IMR-90 (cell line): Measurements from ENCODE around the gene PYGO2. TPM values are rescaled to one million over a fixed set of nuclear protein-coding genes. Genes with fewer than 3 reads are reported as not detected.
A peak's percentile ranks its signal among the peaks of the same experiment; 100 is the strongest.

Source experiments
- ATAC-seq: fragments of 200-7000 bp; cut with Tn5 transposase; 2 replicates; pipeline ENCODE4 v1.9.1; 2020; ENCODE audit warnings: low read depth, mild to moderate bottlenecking, moderate library complexity
- BruUV-seq: library from RNA; stranded (reverse); fragments of 400-500 nt; replicated peaks from 2 replicates; lab custom pipeline; 2021; lab: Mats Ljungman, UMichigan
- CTCF ChIA-PET: fragments of 300-600 bp; formaldehyde crosslinking; extraction: SDS; loops from one replicate; lab custom pipeline; 2021; ENCODE audit warnings: antibody characterized with exemption; lab: Yijun Ruan, JAX
- POLR2A ChIA-PET: fragments of 300-600 bp; sonication (Branson Sonifier 250); formaldehyde crosslinking; loops from one replicate; lab custom pipeline; 2022; ENCODE audit warnings: antibody characterized with exemption; ENCODE audit not compliant: unreplicated experiment; lab: Charles Lee
- DNase-seq: peaks from one replicate; pipeline ENCODE4 v3.0.0; 2013
- H2AFZ ChIP-seq: replicated peaks from 2 replicates; pipeline ENCODE3; 2013; ENCODE audit warnings: low read length, mild to moderate bottlenecking; ENCODE audit not compliant: poor library complexity
- H2AK5ac ChIP-seq: 2 replicates; pipeline ENCODE4 v1.6.1; 2013; ENCODE audit warnings: low read depth, low read length, inconsistent platforms
- H2AK9ac ChIP-seq: replicated peaks from 2 replicates; pipeline ENCODE3; 2013; ENCODE audit warnings: mild to moderate bottlenecking, low read depth, low read length, moderate library complexity; ENCODE audit not compliant: poor library complexity
- H2BK120ac ChIP-seq: 2 replicates; pipeline ENCODE4 v1.6.1; 2013; ENCODE audit warnings: low read depth, low read length, inconsistent platforms
- H2BK15ac ChIP-seq: 3 replicates; pipeline ENCODE4 v1.6.1; 2013; ENCODE audit warnings: low read depth, low read length, inconsistent platforms
- H2BK20ac ChIP-seq: 2 replicates; pipeline ENCODE4 v1.6.1; 2013; ENCODE audit warnings: low read depth, mild to moderate bottlenecking, inconsistent platforms, low read length, moderate library complexity
- H2BK5ac ChIP-seq: 2 replicates; pipeline ENCODE4 v1.6.1; 2013; ENCODE audit warnings: mild to moderate bottlenecking, low read depth, low read length, inconsistent platforms; ENCODE audit not compliant: poor library complexity, severe bottlenecking
- H3K14ac ChIP-seq: replicated peaks from 2 replicates; pipeline ENCODE4 v1.6.1; 2013; ENCODE audit warnings: low read depth, low read length, inconsistent platforms
- H3K18ac ChIP-seq: 2 replicates; pipeline ENCODE4 v1.6.1; 2013; ENCODE audit warnings: low read depth, low read length, control low read depth
- H3K23ac ChIP-seq: 2 replicates; pipeline ENCODE4 v1.6.1; 2013; ENCODE audit warnings: low read depth, low read length, inconsistent platforms
- H3K27ac ChIP-seq: 2 replicates; pipeline ENCODE4 v1.5.1; 2013; ENCODE audit warnings: mild to moderate bottlenecking, control low read depth, low read length; ENCODE audit not compliant: insufficient read depth
- H3K27me3 ChIP-seq: 2 replicates; pipeline ENCODE4 v1.6.1; 2013; ENCODE audit warnings: low read length; ENCODE audit not compliant: control insufficient read depth, insufficient read depth
- H3K36me3 ChIP-seq: 2 replicates; pipeline ENCODE4 v1.6.1; 2013; ENCODE audit warnings: low read length, mixed read lengths; ENCODE audit not compliant: control insufficient read depth, insufficient read depth
- H3K4ac ChIP-seq: 2 replicates; pipeline ENCODE4 v1.6.1; 2013; ENCODE audit warnings: low read depth, low read length, inconsistent platforms
- H3K4me1 ChIP-seq: 2 replicates; pipeline ENCODE4 v1.6.1; 2013; ENCODE audit warnings: low read length, mixed read lengths; ENCODE audit not compliant: control insufficient read depth, insufficient read depth
- H3K4me2 ChIP-seq: 2 replicates; pipeline ENCODE4 v1.6.1; 2013; ENCODE audit warnings: low read depth, mild to moderate bottlenecking, control low read depth, low read length, moderate library complexity
- H3K4me3 ChIP-seq: 2 replicates; pipeline ENCODE4 v1.5.1; 2013; ENCODE audit warnings: low read depth, mild to moderate bottlenecking, control low read depth, low read length, moderate library complexity; ENCODE audit not compliant: insufficient read depth
- H3K56ac ChIP-seq: 2 replicates; pipeline ENCODE4 v1.6.1; 2013; ENCODE audit warnings: low read length, inconsistent platforms; ENCODE audit not compliant: insufficient read depth; ENCODE audit errors: extremely low read depth
- H3K79me1 ChIP-seq, 2 experiments: 2 replicates each; pipeline ENCODE4 v1.6.1; 2013; ENCODE audit warnings: low read length in 2 of 2, inconsistent platforms in 1 of 2, low read depth in 1 of 2
- H3K9ac ChIP-seq: 2 replicates; pipeline ENCODE4 v1.6.1; 2013; ENCODE audit warnings: low read depth, low read length, control low read depth
- H3K9me1 ChIP-seq: 2 replicates; pipeline ENCODE4 v1.6.1; 2013; ENCODE audit warnings: low read length, inconsistent platforms; ENCODE audit not compliant: insufficient read depth
- H3K9me3 ChIP-seq: 2 replicates; pipeline ENCODE4 v1.6.1; 2013; ENCODE audit warnings: low read length; ENCODE audit not compliant: control insufficient read depth, insufficient read depth
- H4K20me1 ChIP-seq: 2 replicates; pipeline ENCODE4 v1.6.1; 2013; ENCODE audit warnings: low read length, inconsistent platforms; ENCODE audit not compliant: insufficient read depth
- H4K5ac ChIP-seq: 2 replicates; pipeline ENCODE4 v1.6.1; 2013; ENCODE audit warnings: mild to moderate bottlenecking, low read depth, low read length, control low read depth
- H4K8ac ChIP-seq, 2 experiments: 2 replicates each; pipeline ENCODE4 v1.6.1; 2013; ENCODE audit warnings: low read depth in 2 of 2, low read length in 2 of 2, control low read depth in 1 of 2, inconsistent platforms in 1 of 2
- H4K91ac ChIP-seq: 2 replicates; pipeline ENCODE4 v1.6.1; 2013; ENCODE audit warnings: low read depth, low read length, inconsistent platforms; ENCODE audit not compliant: insufficient read depth
- BHLHE40 ChIP-seq: fragments of 150-350 bp; IDR thresholded peaks from 2 replicates; pipeline ENCODE4 v1.6.1; 2016; ENCODE audit warnings: mild to moderate bottlenecking, low read depth, low read length
- CEBPB ChIP-seq: IDR thresholded peaks from 2 replicates; pipeline ENCODE4 v1.6.1; 2012; ENCODE audit warnings: low read depth, low read length, improper control_type of control experiment
- CHD1 ChIP-seq: IDR thresholded peaks from 2 replicates; pipeline ENCODE4 v1.6.1; 2012; ENCODE audit warnings: low read depth, low read length, improper control_type of control experiment
- FOS ChIP-seq: fragments of 150-350 bp; IDR thresholded peaks from 2 replicates; pipeline ENCODE4 v1.6.1; 2016; ENCODE audit warnings: low read depth, low read length
- MAFK ChIP-seq: IDR thresholded peaks from 2 replicates; pipeline ENCODE4 v1.6.1; 2012; ENCODE audit warnings: low read depth, low read length, improper control_type of control experiment
- MAZ ChIP-seq: IDR thresholded peaks from 2 replicates; pipeline ENCODE4 v1.6.1; 2012; ENCODE audit warnings: low read depth, mild to moderate bottlenecking, low read length, improper control_type of control experiment, moderate library complexity, borderline replicate concordance
- MXI1 ChIP-seq: IDR thresholded peaks from 2 replicates; pipeline ENCODE4 v1.6.1; 2012; ENCODE audit warnings: low read depth, mild to moderate bottlenecking, low read length, moderate library complexity, borderline replicate concordance
- NFE2L2 ChIP-seq: fragments of 150-350 bp; IDR thresholded peaks from 2 replicates; pipeline ENCODE4 v1.6.1; 2016; ENCODE audit warnings: low read depth, mild to moderate bottlenecking, low read length
- POLR2A ChIP-seq: IDR thresholded peaks from 2 replicates; pipeline ENCODE4 v1.6.1; 2012; ENCODE audit warnings: mild to moderate bottlenecking, low read depth, low read length
- RAD21 ChIP-seq: IDR thresholded peaks from 2 replicates; pipeline ENCODE4 v1.6.1; 2012; ENCODE audit warnings: low read length, improper control_type of control experiment
- RCOR1 ChIP-seq: IDR thresholded peaks from 2 replicates; pipeline ENCODE4 v1.6.1; 2012; ENCODE audit warnings: mild to moderate bottlenecking, low read length, improper control_type of control experiment; ENCODE audit not compliant: insufficient replicate concordance
- RFX5 ChIP-seq: IDR thresholded peaks from 2 replicates; pipeline ENCODE4 v1.8.0; 2012; ENCODE audit warnings: low read depth, mild to moderate bottlenecking, low read length, moderate library complexity
- SMC3 ChIP-seq: fragments of 150-350 bp; IDR thresholded peaks from 2 replicates; pipeline ENCODE4 v1.6.1; 2016; ENCODE audit warnings: low read depth, mild to moderate bottlenecking, antibody characterized with exemption, low read length, moderate library complexity
- WGBS, 2 experiments: methylation state at CpG; one replicate each; pipeline versions ENCODE4 v1.1.5 to v1.1.7; 2013; ENCODE audit warnings: missing lambda C conversion rate in 2 of 2; ENCODE audit not compliant: insufficient read length in 1 of 2; ENCODE audit errors: extremely low coverage in 2 of 2; 5-methylcytosine and 5-hydroxymethylcytosine counted together
- dilution Hi-C: fragments of 300-500 bp; cut with HindIII; formaldehyde crosslinking; loops from one replicate; pipeline ENCODE4 v1.14.3; 2018; ENCODE audit warnings: low sequenced_read_pairs; ENCODE audit not compliant: unreplicated experiment
- in situ Hi-C: fragments of 300-500 bp; cut with MboI; formaldehyde crosslinking; loops from 3 replicates; pipeline ENCODE4 v1.14.3; 2019; ENCODE audit warnings: low sequenced_read_pairs, inconsistent platforms, mixed read lengths
- intact Hi-C: fragments of 100-400 bp; cut with micrococcal nuclease; formaldehyde crosslinking; loops from 2 replicates; pipeline ENCODE4 v1.10.0; 2022
- polyA plus RNA-seq, 3 experiments: library from polyadenylated mRNA; depleted of rRNA; stranded (reverse); fragments of >200 nt; gene quantifications; 2 replicates each; pipeline ENCODE4 v1.2.3, GENCODE V29; 2012; ENCODE audit warnings: low replicate concordance in 1 of 3
- total RNA-seq: library from RNA; depleted of rRNA; stranded (reverse); fragments of >200 nt; gene quantifications from 2 replicates; pipeline ENCODE4 v1.2.3, GENCODE V29; 2012
- TF ChIP-seq, protein P1 (sequence below): fragments of 150-350 bp; IDR thresholded peaks from 2 replicates; pipeline ENCODE4 v1.6.1; 2017; ENCODE audit warnings: mild to moderate bottlenecking, antibody characterized with exemption, low read length, low read depth
- TF ChIP-seq, protein P2 (sequence below): conservative IDR thresholded peaks from 2 replicates; pipeline ENCODE4 v1.5.1; 2012; ENCODE audit warnings: mild to moderate bottlenecking, low read depth, low read length, improper control_type of control experiment
- TF ChIP-seq, protein P3 (sequence below): fragments of 150-350 bp; IDR thresholded peaks from 2 replicates; pipeline ENCODE4 v1.6.1; 2016; ENCODE audit warnings: low read depth, mild to moderate bottlenecking, low read length, moderate library complexity, borderline replicate concordance

Gene PYGO2
- total and polyA plus RNA-seq, 2 of the 4 experiments (the other 2 are of a cell fraction): 5.4 to 14.8 TPM

DNA sequence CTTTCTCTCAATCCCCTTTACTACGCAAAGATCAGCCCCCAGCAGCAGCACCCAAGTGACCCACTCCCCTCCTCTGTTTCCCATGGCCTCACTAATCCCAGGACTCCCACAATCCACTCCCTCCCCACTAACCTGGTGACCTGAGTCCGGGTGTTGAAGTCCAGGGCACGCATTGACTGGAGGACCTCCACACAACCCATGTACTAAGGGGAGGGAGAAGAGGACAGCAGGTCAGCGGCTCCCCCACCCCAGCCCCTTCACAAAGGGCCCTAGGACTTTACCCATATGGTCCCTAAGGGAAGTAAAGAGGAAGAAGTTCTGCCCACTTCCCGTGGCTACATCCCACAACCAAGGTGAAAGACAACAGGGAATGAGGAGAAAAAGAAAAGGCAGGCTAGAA, 7.7 kb upstream of the PYGO2 start:
- Histone ChIP-seq H3K18ac (peak overlapping the region; percentile 6; the same call in 1 of the 2 replicates), H3K4me1 (peaks cover 18% of the 10 kb centered on the region), H2BK5ac (peak overlapping the region; percentile 87), H3K9me3 (no peaks in the 10 kb centered on the region), H3K9me1 (peaks cover 7% of the 10 kb centered on the region), H3K23ac (peak overlapping the region; percentile 85), H3K9ac (peak overlapping the region; percentile 87), H2BK15ac (peak overlapping the region; percentile 25; the same call in 1 of the 3 replicates), H3K27me3 (no peaks in the 10 kb centered on the region), H4K8ac (peak overlapping the region in 1 of 2 experiments; percentile 64; a peak in 1 of 4 replicates), H2BK120ac (0 out of 2 replicates have a peak overlapping the region, but pooled peaks have one; percentile 21), H3K14ac (peak overlapping the region; percentile 95), H3K4me2 (peak overlapping the region; percentile 97), H3K36me3 (peaks cover 39% of the 10 kb centered on the region), H3K4me3 (peak overlapping the region; percentile 65), H3K27ac (peak overlapping the region; percentile 84), H2BK20ac (no peak overlapping the region), H2AFZ (peak overlapping the region; percentile 18), H4K20me1 (peaks cover 47% of the 10 kb centered on the region), H3K4ac (peak overlapping the region; percentile 92), H2AK5ac (peak overlapping the region; percentile 85), H2AK9ac (peak overlapping the region; percentile 99), H4K5ac (no peak overlapping the region), H3K79me1 (peaks cover 19 to 67% of the 10 kb centered on the region in 2 experiments), H4K91ac (peak overlapping the region; percentile 66), H3K56ac (peak overlapping the region; percentile 79)
- 17% methylated on average over 1 of the region's 5 CpGs; no CpG with 5 or more reads in 1 of the 2 experiments for WGBS, 2 experiments
- no peak for DNase-seq
- intact Hi-C loops: no loop called here
- dilution Hi-C loops: no loop called here
- no peak for ATAC-seq
- BruUV-seq: no TSS peak
- in situ Hi-C loops: no loop called here
- no peak for TF ChIP-seq POLR2A
- TF ChIP-seq, protein P1, sequence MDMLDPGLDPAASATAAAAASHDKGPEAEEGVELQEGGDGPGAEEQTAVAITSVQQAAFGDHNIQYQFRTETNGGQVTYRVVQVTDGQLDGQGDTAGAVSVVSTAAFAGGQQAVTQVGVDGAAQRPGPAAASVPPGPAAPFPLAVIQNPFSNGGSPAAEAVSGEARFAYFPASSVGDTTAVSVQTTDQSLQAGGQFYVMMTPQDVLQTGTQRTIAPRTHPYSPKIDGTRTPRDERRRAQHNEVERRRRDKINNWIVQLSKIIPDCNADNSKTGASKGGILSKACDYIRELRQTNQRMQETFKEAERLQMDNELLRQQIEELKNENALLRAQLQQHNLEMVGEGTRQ: no peak
- no peak for TF ChIP-seq MXI1
- TF ChIP-seq BHLHE40: no peak
- no peak for TF ChIP-seq RAD21
- TF ChIP-seq CHD1: no peak
- TF ChIP-seq RCOR1: no peak
- no peak for TF ChIP-seq RFX5
- no peak for TF ChIP-seq CEBPB
- TF ChIP-seq NFE2L2: no peak
- no peak for TF ChIP-seq MAFK
- TF ChIP-seq SMC3: no peak
- TF ChIP-seq, protein P2, sequence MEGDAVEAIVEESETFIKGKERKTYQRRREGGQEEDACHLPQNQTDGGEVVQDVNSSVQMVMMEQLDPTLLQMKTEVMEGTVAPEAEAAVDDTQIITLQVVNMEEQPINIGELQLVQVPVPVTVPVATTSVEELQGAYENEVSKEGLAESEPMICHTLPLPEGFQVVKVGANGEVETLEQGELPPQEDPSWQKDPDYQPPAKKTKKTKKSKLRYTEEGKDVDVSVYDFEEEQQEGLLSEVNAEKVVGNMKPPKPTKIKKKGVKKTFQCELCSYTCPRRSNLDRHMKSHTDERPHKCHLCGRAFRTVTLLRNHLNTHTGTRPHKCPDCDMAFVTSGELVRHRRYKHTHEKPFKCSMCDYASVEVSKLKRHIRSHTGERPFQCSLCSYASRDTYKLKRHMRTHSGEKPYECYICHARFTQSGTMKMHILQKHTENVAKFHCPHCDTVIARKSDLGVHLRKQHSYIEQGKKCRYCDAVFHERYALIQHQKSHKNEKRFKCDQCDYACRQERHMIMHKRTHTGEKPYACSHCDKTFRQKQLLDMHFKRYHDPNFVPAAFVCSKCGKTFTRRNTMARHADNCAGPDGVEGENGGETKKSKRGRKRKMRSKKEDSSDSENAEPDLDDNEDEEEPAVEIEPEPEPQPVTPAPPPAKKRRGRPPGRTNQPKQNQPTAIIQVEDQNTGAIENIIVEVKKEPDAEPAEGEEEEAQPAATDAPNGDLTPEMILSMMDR: no peak
- TF ChIP-seq, protein P3, sequence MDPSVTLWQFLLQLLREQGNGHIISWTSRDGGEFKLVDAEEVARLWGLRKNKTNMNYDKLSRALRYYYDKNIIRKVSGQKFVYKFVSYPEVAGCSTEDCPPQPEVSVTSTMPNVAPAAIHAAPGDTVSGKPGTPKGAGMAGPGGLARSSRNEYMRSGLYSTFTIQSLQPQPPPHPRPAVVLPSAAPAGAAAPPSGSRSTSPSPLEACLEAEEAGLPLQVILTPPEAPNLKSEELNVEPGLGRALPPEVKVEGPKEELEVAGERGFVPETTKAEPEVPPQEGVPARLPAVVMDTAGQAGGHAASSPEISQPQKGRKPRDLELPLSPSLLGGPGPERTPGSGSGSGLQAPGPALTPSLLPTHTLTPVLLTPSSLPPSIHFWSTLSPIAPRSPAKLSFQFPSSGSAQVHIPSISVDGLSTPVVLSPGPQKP: no peak
- TF ChIP-seq MAZ: no peak
- no peak for TF ChIP-seq FOS
- ChIA-PET CTCF (interaction anchor here (1.2 to 2.2 kb wide), 2 partner anchors 30 to 48 kb away, joined by 3 to 9 read pairs; no protein-coding TSS in a partner anchor), POLR2A (interaction anchor here (2.0 kb wide), 1 partner anchor 8 kb away, joined by 17 read pairs; the partner anchor contains the start of gene PYGO2)
